K562 (cell line): Measurements from ENCODE around the gene TPR. TPM values are rescaled to one million over a fixed set of nuclear protein-coding genes. Genes with fewer than 3 reads are reported as not detected.
A peak's percentile ranks its signal among the peaks of the same experiment; 100 is the strongest.

ENCODE experiments used
- FOSL1 ChIP-seq: fragments of 200-800 bp; sonication (Bioruptor generic); conservative IDR thresholded peaks from 2 replicates; pipeline ENCODE4 v1.6.1; 2016; ENCODE audit warnings: missing genetic modification characterization, missing compliant biosample characterization
- NFRKB ChIP-seq: fragments of 450-650 bp; IDR thresholded peaks from 2 replicates; pipeline ENCODE4 v1.6.1; 2016; ENCODE audit warnings: low read depth
- NUFIP1 ChIP-seq: fragments of 450-650 bp; IDR thresholded peaks from 2 replicates; pipeline ENCODE4 v1.6.1; 2018; ENCODE audit not compliant: partially characterized antibody
- POLR2B ChIP-seq: fragments of 450-650 bp; IDR thresholded peaks from 2 replicates; pipeline ENCODE4 v1.6.1; 2018; ENCODE audit warnings: low read depth; ENCODE audit not compliant: partially characterized antibody
- TGIF2 ChIP-seq: sonication (generic); formaldehyde crosslinking; IDR thresholded peaks from 2 replicates; pipeline ENCODE4 v1.8.1; 2022; ENCODE audit warnings: mild to moderate bottlenecking, missing genetic modification reagents, moderate library complexity
- WHSC1 ChIP-seq: IDR thresholded peaks from one replicate; pipeline ENCODE4 v1.6.1; 2012; ENCODE audit warnings: low read length, control low read depth, inconsistent platforms
- ZNF197 ChIP-seq: fragments of 200-800 bp; sonication (Bioruptor generic); IDR thresholded peaks from 2 replicates; pipeline ENCODE4 v1.6.1; 2016; ENCODE audit warnings: low read depth, missing genetic modification characterization, missing compliant biosample characterization
- ZNF79 ChIP-seq: fragments of 250-450 bp; sonication (Bioruptor Pico); IDR thresholded peaks from 2 replicates; pipeline ENCODE4 v1.4.0; 2020; ENCODE audit warnings: low read depth, mild to moderate bottlenecking, moderate library complexity
- polyA plus RNA-seq, 8 experiments: library from polyadenylated mRNA; depleted of rRNA in 4 of 8; stranded (reverse) in 5 of 8; unstranded in 3 of 8; fragments of >200 nt; fragmentation: Nextera tagmentation in 2 of 8; fragmentation: Illumina TruSeq in 1 of 8; extraction: Ambion mirVana in 2 of 8; extraction: Trizol in 1 of 8; gene quantifications; 2 replicates each; pipeline versions ENCODE4 v1.2.1 to v1.2.3, GENCODE V29; 2011 to 2014; ENCODE audit warnings: inconsistent platforms in 1 of 8, missing spikeins in 1 of 8
- total RNA-seq, 7 experiments: library from RNA; depleted of rRNA in 6 of 7; stranded (reverse); fragments of >200 nt in 6 of 7; fragmentation: Illumina TruSeq in 2 of 7; extraction: Trizol in 2 of 7; gene quantifications; 2 replicates each; pipeline versions ENCODE4 v1.2.1 to v1.2.3, GENCODE V29; 2011 to 2021; ENCODE audit warnings: low replicate concordance in 1 of 7
- TF ChIP-seq, protein P1 (sequence below): sonication (generic); IDR thresholded peaks from 2 replicates; pipeline ENCODE4 v1.6.1; 2016
- TF ChIP-seq, protein P2 (sequence below): IDR thresholded peaks from 2 replicates; pipeline ENCODE4 v1.6.1; 2011; ENCODE audit not compliant: insufficient read length; ENCODE audit errors: extremely low read depth
- TF ChIP-seq, protein P3 (sequence below): sonication (generic); formaldehyde crosslinking; IDR thresholded peaks from 2 replicates; pipeline ENCODE4 v1.8.0; 2023; ENCODE audit warnings: missing genetic modification reagents, mild to moderate bottlenecking, borderline replicate concordance
- TF ChIP-seq, protein P4 (sequence below): fragments of 450-650 bp; IDR thresholded peaks from 2 replicates; pipeline ENCODE4 v1.6.1; 2016; ENCODE audit warnings: mild to moderate bottlenecking
- TF ChIP-seq, protein P5 (sequence below): fragments of 200-800 bp; sonication (Bioruptor generic); IDR thresholded peaks from 2 replicates; pipeline ENCODE4 v1.6.1; 2017; ENCODE audit warnings: missing genetic modification characterization, missing compliant biosample characterization

TPR gene
- total and polyA plus RNA-seq, 9 of the 15 experiments (the other 6 are each of a cell fraction or from before 2014, with no cell fraction given), result 48.5 to 167 (median 138) TPM

DNA sequence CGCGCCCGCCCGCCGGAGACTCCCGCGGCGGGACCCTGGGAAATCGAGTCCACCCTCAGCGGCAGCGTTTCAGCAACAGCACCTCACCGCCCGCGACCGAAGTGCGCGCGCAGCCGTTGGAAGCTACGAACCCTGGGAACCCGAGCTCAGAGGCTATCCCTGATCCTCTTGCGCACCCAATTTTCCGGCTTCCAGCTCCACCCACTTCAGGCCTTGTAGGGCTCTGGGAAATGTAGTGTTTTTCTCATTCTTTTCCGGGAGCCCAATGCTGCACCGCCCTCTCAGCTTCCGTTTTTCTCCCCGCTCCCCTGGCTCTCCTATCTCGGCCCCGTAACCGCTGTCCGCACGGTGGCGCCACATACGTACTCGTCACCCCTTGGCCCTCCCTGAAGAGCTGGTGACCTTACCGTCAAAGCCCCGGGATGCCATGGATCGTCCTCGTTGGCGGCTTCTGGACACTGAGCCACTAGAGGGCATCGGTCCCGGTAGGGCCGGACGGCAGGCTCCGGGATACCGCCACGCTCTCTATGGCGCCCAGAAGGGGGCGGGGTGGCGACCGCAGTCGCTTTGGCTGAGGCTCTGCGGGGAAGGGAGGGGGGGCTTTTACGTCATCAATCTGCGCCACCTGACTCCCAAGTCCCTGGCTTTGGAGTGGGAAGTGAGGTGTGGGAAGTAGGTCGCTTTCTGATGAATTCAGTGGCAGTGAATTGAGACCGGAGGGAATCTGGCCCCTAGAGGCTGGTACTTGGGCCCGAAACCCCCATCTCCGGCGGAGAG lies at the start of gene TPR, which contains the start of gene ODR4 (continued):
- TF ChIP-seq FOSL1 (tag), result peak; percentile 71
- TF ChIP-seq WHSC1, result no peak
- TF ChIP-seq ZNF79 (CRISPR knock-in tag), result no peak
- peak; percentile 95 for TF ChIP-seq POLR2B
- TF ChIP-seq, protein P1, sequence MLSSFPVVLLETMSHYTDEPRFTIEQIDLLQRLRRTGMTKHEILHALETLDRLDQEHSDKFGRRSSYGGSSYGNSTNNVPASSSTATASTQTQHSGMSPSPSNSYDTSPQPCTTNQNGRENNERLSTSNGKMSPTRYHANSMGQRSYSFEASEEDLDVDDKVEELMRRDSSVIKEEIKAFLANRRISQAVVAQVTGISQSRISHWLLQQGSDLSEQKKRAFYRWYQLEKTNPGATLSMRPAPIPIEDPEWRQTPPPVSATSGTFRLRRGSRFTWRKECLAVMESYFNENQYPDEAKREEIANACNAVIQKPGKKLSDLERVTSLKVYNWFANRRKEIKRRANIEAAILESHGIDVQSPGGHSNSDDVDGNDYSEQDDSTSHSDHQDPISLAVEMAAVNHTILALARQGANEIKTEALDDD, result no peak
- peak; percentile 82; the same call in 1 of the 2 replicates for TF ChIP-seq NFRKB
- TF ChIP-seq, protein P2, sequence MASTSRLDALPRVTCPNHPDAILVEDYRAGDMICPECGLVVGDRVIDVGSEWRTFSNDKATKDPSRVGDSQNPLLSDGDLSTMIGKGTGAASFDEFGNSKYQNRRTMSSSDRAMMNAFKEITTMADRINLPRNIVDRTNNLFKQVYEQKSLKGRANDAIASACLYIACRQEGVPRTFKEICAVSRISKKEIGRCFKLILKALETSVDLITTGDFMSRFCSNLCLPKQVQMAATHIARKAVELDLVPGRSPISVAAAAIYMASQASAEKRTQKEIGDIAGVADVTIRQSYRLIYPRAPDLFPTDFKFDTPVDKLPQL, result no peak
- TF ChIP-seq, protein P3, sequence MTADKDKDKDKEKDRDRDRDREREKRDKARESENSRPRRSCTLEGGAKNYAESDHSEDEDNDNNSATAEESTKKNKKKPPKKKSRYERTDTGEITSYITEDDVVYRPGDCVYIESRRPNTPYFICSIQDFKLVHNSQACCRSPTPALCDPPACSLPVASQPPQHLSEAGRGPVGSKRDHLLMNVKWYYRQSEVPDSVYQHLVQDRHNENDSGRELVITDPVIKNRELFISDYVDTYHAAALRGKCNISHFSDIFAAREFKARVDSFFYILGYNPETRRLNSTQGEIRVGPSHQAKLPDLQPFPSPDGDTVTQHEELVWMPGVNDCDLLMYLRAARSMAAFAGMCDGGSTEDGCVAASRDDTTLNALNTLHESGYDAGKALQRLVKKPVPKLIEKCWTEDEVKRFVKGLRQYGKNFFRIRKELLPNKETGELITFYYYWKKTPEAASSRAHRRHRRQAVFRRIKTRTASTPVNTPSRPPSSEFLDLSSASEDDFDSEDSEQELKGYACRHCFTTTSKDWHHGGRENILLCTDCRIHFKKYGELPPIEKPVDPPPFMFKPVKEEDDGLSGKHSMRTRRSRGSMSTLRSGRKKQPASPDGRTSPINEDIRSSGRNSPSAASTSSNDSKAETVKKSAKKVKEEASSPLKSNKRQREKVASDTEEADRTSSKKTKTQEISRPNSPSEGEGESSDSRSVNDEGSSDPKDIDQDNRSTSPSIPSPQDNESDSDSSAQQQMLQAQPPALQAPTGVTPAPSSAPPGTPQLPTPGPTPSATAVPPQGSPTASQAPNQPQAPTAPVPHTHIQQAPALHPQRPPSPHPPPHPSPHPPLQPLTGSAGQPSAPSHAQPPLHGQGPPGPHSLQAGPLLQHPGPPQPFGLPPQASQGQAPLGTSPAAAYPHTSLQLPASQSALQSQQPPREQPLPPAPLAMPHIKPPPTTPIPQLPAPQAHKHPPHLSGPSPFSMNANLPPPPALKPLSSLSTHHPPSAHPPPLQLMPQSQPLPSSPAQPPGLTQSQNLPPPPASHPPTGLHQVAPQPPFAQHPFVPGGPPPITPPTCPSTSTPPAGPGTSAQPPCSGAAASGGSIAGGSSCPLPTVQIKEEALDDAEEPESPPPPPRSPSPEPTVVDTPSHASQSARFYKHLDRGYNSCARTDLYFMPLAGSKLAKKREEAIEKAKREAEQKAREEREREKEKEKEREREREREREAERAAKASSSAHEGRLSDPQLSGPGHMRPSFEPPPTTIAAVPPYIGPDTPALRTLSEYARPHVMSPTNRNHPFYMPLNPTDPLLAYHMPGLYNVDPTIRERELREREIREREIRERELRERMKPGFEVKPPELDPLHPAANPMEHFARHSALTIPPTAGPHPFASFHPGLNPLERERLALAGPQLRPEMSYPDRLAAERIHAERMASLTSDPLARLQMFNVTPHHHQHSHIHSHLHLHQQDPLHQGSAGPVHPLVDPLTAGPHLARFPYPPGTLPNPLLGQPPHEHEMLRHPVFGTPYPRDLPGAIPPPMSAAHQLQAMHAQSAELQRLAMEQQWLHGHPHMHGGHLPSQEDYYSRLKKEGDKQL (CRISPR knock-in tag), result no peak
- TF ChIP-seq, protein P4, sequence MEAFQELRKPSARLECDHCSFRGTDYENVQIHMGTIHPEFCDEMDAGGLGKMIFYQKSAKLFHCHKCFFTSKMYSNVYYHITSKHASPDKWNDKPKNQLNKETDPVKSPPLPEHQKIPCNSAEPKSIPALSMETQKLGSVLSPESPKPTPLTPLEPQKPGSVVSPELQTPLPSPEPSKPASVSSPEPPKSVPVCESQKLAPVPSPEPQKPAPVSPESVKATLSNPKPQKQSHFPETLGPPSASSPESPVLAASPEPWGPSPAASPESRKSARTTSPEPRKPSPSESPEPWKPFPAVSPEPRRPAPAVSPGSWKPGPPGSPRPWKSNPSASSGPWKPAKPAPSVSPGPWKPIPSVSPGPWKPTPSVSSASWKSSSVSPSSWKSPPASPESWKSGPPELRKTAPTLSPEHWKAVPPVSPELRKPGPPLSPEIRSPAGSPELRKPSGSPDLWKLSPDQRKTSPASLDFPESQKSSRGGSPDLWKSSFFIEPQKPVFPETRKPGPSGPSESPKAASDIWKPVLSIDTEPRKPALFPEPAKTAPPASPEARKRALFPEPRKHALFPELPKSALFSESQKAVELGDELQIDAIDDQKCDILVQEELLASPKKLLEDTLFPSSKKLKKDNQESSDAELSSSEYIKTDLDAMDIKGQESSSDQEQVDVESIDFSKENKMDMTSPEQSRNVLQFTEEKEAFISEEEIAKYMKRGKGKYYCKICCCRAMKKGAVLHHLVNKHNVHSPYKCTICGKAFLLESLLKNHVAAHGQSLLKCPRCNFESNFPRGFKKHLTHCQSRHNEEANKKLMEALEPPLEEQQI, result peak; percentile 99
- TF ChIP-seq TGIF2, result no peak
- TF ChIP-seq, protein P5, sequence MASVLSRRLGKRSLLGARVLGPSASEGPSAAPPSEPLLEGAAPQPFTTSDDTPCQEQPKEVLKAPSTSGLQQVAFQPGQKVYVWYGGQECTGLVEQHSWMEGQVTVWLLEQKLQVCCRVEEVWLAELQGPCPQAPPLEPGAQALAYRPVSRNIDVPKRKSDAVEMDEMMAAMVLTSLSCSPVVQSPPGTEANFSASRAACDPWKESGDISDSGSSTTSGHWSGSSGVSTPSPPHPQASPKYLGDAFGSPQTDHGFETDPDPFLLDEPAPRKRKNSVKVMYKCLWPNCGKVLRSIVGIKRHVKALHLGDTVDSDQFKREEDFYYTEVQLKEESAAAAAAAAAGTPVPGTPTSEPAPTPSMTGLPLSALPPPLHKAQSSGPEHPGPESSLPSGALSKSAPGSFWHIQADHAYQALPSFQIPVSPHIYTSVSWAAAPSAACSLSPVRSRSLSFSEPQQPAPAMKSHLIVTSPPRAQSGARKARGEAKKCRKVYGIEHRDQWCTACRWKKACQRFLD (CRISPR knock-in tag), result peak; percentile 84; the same call in 1 of the 2 replicates
- TF ChIP-seq NUFIP1, result peak; percentile 2
- peak; percentile 81; the same call in 1 of the 2 replicates for TF ChIP-seq ZNF197
